CD8-positive, alpha-beta memory T cell (primary cell): ENCODE measurements around the gene TRAF4. TPM values are rescaled to one million over a fixed set of nuclear protein-coding genes. Genes with fewer than 3 reads are reported as not detected.

Experiments used
- CTCF ChIA-PET: fragments of 350-600 bp; sonication (Branson Sonifier 250); formaldehyde crosslinking; loops from one replicate; lab custom pipeline; 2021; ENCODE audit warnings: antibody characterized with exemption; lab: Charles Lee
- POLR2A ChIA-PET: fragments of 350-600 bp; sonication (Branson Sonifier 250); formaldehyde crosslinking; loops from one replicate; lab custom pipeline; 2021; ENCODE audit warnings: antibody characterized with exemption; lab: Charles Lee
- DNase-seq, 5 donors: peaks; one replicate each; pipeline versions ENCODE4 v3.0.0 to v3.0.0-alpha.2; 2020 to 2022; ENCODE audit warnings: mixed read lengths in 1 of 5
- H3K27ac ChIP-seq: one replicate; pipeline ENCODE4 v1.7.0; 2013; ENCODE audit warnings: low read depth, mild to moderate bottlenecking, low read length, moderate library complexity
- H3K27me3 ChIP-seq: 2 replicates; pipeline ENCODE4 v1.7.0; 2013; ENCODE audit warnings: low read length, mild to moderate bottlenecking; ENCODE audit not compliant: insufficient read depth, poor library complexity, severe bottlenecking
- H3K36me3 ChIP-seq: 2 replicates; pipeline ENCODE4 v1.7.0; 2013; ENCODE audit warnings: mild to moderate bottlenecking, low read length, moderate library complexity; ENCODE audit not compliant: insufficient read depth
- H3K4me1 ChIP-seq: 2 replicates; pipeline ENCODE4 v1.7.0; 2013; ENCODE audit warnings: mild to moderate bottlenecking, low read length, moderate library complexity; ENCODE audit not compliant: insufficient read depth
- H3K4me3 ChIP-seq: 2 replicates; pipeline ENCODE4 v1.7.0; 2013; ENCODE audit warnings: mild to moderate bottlenecking, low read length
- H3K9me3 ChIP-seq: 2 replicates; pipeline ENCODE4 v1.7.0; 2013; ENCODE audit warnings: mild to moderate bottlenecking, low read length
- H3K27ac Mint-ChIP-seq, 8 donors: one replicate each; pipeline ENCODE4 v1.8.0; 2020 to 2021; ENCODE audit warnings: mixed read lengths in 8 of 8, mild to moderate bottlenecking in 6 of 8, inconsistent platforms in 3 of 8, moderate library complexity in 3 of 8
- H3K27me3 Mint-ChIP-seq, 2 donors: one replicate each; pipeline ENCODE4 v1.8.0; 2020 to 2021; ENCODE audit warnings: mixed read lengths in 2 of 2, mild to moderate bottlenecking in 1 of 2, moderate library complexity in 1 of 2
- H3K36me3 Mint-ChIP-seq, 3 donors: one replicate each; pipeline ENCODE4 v1.8.0; 2020 to 2021; ENCODE audit warnings: mixed read lengths in 3 of 3, inconsistent platforms in 1 of 3, mild to moderate bottlenecking in 1 of 3
- H3K4me1 Mint-ChIP-seq, 3 donors: one replicate each; pipeline ENCODE4 v1.8.0; 2020 to 2021; ENCODE audit warnings: mixed read lengths in 3 of 3, inconsistent platforms in 1 of 3, mild to moderate bottlenecking in 1 of 3
- H3K4me3 Mint-ChIP-seq, 7 donors: one replicate each; pipeline ENCODE4 v1.8.0; 2020 to 2021; ENCODE audit warnings: mixed read lengths in 7 of 7, mild to moderate bottlenecking in 6 of 7, moderate library complexity in 4 of 7, inconsistent platforms in 2 of 7
- H3K9me3 Mint-ChIP-seq, 5 donors: one replicate each; pipeline ENCODE4 v1.8.0; 2020 to 2022; ENCODE audit warnings: mixed read lengths in 5 of 5, mild to moderate bottlenecking in 3 of 5, moderate library complexity in 2 of 5, inconsistent platforms in 1 of 5
- polyA plus RNA-seq: library from polyadenylated mRNA; unstranded; fragments of 300-500 nt; fragmentation: Illumina TruSeq; gene quantifications from one replicate; pipeline ENCODE4 v1.2.3, GENCODE V29; 2021
- total RNA-seq, 2 experiments: library from RNA; stranded (reverse); gene quantifications; one replicate each; pipeline ENCODE4 v1.2.3, GENCODE V29; 2021

Gene TRAF4
- total and polyA plus RNA-seq, 3 experiments from 2014 or later = 2.7 to 182 (median 176) TPM

GRCh38 chr17:28747051-28747691, 3.4 kb downstream of the TRAF4 start:
- CTCF ChIA-PET = interaction anchor here (2.2 to 17.0 kb wide), 2 partner anchors 16 to 22 kb away, joined by 7 to 579 read pairs; partner anchors contain the start of genes NEK8, RPL23A and TLCD1
- Histone ChIP-seq H3K27ac (no peak overlapping the region), H3K4me1 (peaks cover 36% of the 10 kb centered on the region), H3K4me3 (no peak overlapping the region), H3K9me3 (no peaks in the 10 kb centered on the region), H3K27me3 (no peaks in the 10 kb centered on the region), H3K36me3 (no peaks in the 10 kb centered on the region)
- DNase-seq = no peak
- Mint-ChIP-seq H3K9me3 (no peaks in the 10 kb centered on the region), H3K27ac (peak overlapping the region in 2 of 8 donors; percentile 8 to 58), H3K4me3 (peak overlapping the region in 1 of 7 donors; percentile 22), H3K4me1 (peaks cover 3 to 34% (median 17%) of the 10 kb centered on the region in 3 donors), H3K27me3 (no peaks in the 10 kb centered on the region), H3K36me3 (peaks cover 0 to 26% (median 0%) of the 10 kb centered on the region in 3 donors)
- POLR2A ChIA-PET = interaction anchor here (1.3 to 9.2 kb wide), 2 partner anchors 20 to 35 kb away, joined by 3 to 128 read pairs; partner anchors contain the start of genes NEK8, PROCA1 and TLCD1

- no peak overlapping the region for H3K4me3 Mint-ChIP-seq
- no peaks in the 10 kb centered on the region for H3K9me3 Mint-ChIP-seq
- H3K27me3 Mint-ChIP-seq = no peaks in the 10 kb centered on the region
- H3K4me3 ChIP-seq = no peak overlapping the region
- H3K9me3 ChIP-seq = no peaks in the 10 kb centered on the region
- no peaks in the 10 kb centered on the region for H3K27me3 ChIP-seq
- peaks cover 0 to 26% (median 0%) of the 10 kb centered on the region in 3 donors for H3K36me3 Mint-ChIP-seq
- H3K4me1 Mint-ChIP-seq = peaks cover 3 to 33% (median 17%) of the 10 kb centered on the region in 3 donors
- H3K27ac Mint-ChIP-seq = peak overlapping the region in 5 of 8 donors; percentile 5 to 76 (median 31)
- no peak for DNase-seq
- peaks cover 35% of the 10 kb centered on the region for H3K4me1 ChIP-seq
- CTCF ChIA-PET = interaction anchor here (1.0 to 17.0 kb wide), 3 partner anchors 16 to 86 kb away, joined by 3 to 579 read pairs (median 49); partner anchors contain the start of genes NEK8, RPL23A, SDF2 and SUPT6H
- no peak overlapping the region for H3K27ac ChIP-seq
- H3K36me3 ChIP-seq = no peaks in the 10 kb centered on the region
- POLR2A ChIA-PET = interaction anchor here (9.2 kb wide), 1 partner anchor 20 kb away, joined by 128 read pairs; the partner anchor contains the start of genes NEK8 and TLCD1
Observed at GRCh38 chr17:28747801-28748750, 4.3 kb downstream of the TRAF4 start.

- peaks cover 0 to 26% (median 0%) of the 10 kb centered on the region in 3 donors for H3K36me3 Mint-ChIP-seq
Observed at GRCh38 chr17:28748852-28749515, 5.2 kb downstream of the TRAF4 start.

GRCh38 chr17:28749516-28750177, 5.8 kb downstream of the TRAF4 start:
- H3K27me3 ChIP-seq = no peaks in the 10 kb centered on the region
- H3K4me3 ChIP-seq = no peak overlapping the region
- H3K4me1 Mint-ChIP-seq = peaks cover 3 to 28% (median 15%) of the 10 kb centered on the region in 3 donors
- peaks cover 0 to 23% (median 0%) of the 10 kb centered on the region in 3 donors for H3K36me3 Mint-ChIP-seq
- peaks cover 27% of the 10 kb centered on the region for H3K4me1 ChIP-seq
- H3K9me3 ChIP-seq = no peaks in the 10 kb centered on the region
- ChIA-PET POLR2A (interaction anchor here (0.6 to 9.2 kb wide), 6 partner anchors 22 to 200 kb away, joined by 3 to 128 read pairs (median 4); partner anchors contain the start of genes NEK8, RPL23A and TLCD1), CTCF (interaction anchor here (0.6 to 17.0 kb wide), 12 partner anchors 9 to 670 kb away, joined by 3 to 579 read pairs (median 4); partner anchors contain the start of genes NEK8, PROCA1, RPL23A and SDF2)
- peak overlapping the region in 3 of 8 donors; percentile 33 to 86 (median 42) for H3K27ac Mint-ChIP-seq
- no peak overlapping the region for H3K27ac ChIP-seq
- no peak for DNase-seq
- H3K36me3 ChIP-seq = no peaks in the 10 kb centered on the region
- H3K9me3 Mint-ChIP-seq = no peaks in the 10 kb centered on the region
- no peaks in the 10 kb centered on the region for H3K27me3 Mint-ChIP-seq
- peak overlapping the region in 1 of 7 donors; percentile 60 for H3K4me3 Mint-ChIP-seq

More at GRCh38 chr17:28748852-28749515, 5.2 kb downstream of the TRAF4 start:
- Mint-ChIP-seq H3K27ac (peak overlapping the region in 3 of 8 donors; percentile 27 to 72 (median 36)), H3K4me3 (no peak overlapping the region), H3K4me1 (peaks cover 3 to 31% (median 17%) of the 10 kb centered on the region in 3 donors), H3K9me3 (no peaks in the 10 kb centered on the region), H3K27me3 (no peaks in the 10 kb centered on the region)
- ChIA-PET POLR2A (interaction anchor here (1.0 to 9.2 kb wide), 3 partner anchors 21 to 130 kb away, joined by 3 to 128 read pairs (median 6); partner anchors contain the start of genes NEK8, RPL23A and TLCD1), CTCF (interaction anchor here (1.0 to 17.0 kb wide), 9 partner anchors 8 to 368 kb away, joined by 3 to 579 read pairs (median 6); partner anchors contain the start of genes NEK8, RPL23A, SDF2 and SUPT6H)
- H3K36me3 ChIP-seq = no peaks in the 10 kb centered on the region
- DNase-seq = no peak
- H3K27me3 ChIP-seq = no peaks in the 10 kb centered on the region
- no peak overlapping the region for H3K4me3 ChIP-seq
- peaks cover 30% of the 10 kb centered on the region for H3K4me1 ChIP-seq
- no peaks in the 10 kb centered on the region for H3K9me3 ChIP-seq
- no peak overlapping the region for H3K27ac ChIP-seq

- ChIA-PET POLR2A (interaction anchor here (0.6 to 9.2 kb wide), 7 partner anchors 23 to 201 kb away, joined by 3 to 128 read pairs (median 4); partner anchors contain the start of genes NEK8, RPL23A and TLCD1), CTCF (interaction anchor here (0.6 to 17.0 kb wide), 14 partner anchors 10 to 670 kb away, joined by 3 to 579 read pairs (median 4); partner anchors contain the start of genes NEK8, PROCA1, RPL23A and TLCD1)
- H3K27me3 Mint-ChIP-seq = no peaks in the 10 kb centered on the region
- no peak overlapping the region for H3K27ac ChIP-seq
- H3K27me3 ChIP-seq = no peaks in the 10 kb centered on the region
- no peak overlapping the region for H3K4me3 ChIP-seq
- H3K4me1 ChIP-seq = peaks cover 19% of the 10 kb centered on the region
- H3K9me3 ChIP-seq = no peaks in the 10 kb centered on the region
- peak overlapping the region in 4 of 8 donors; percentile 33 to 86 (median 58) for H3K27ac Mint-ChIP-seq
- no peaks in the 10 kb centered on the region for H3K9me3 Mint-ChIP-seq
- peaks cover 3 to 21% (median 11%) of the 10 kb centered on the region in 3 donors for H3K4me1 Mint-ChIP-seq
- peaks cover 0 to 23% (median 0%) of the 10 kb centered on the region in 3 donors for H3K36me3 Mint-ChIP-seq
- peak overlapping the region in 1 of 7 donors; percentile 60 for H3K4me3 Mint-ChIP-seq
- DNase-seq = peak; percentile 81 to 91 (median 84)
- H3K36me3 ChIP-seq = no peaks in the 10 kb centered on the region
Observed at GRCh38 chr17:28750178-28751047, 6.6 kb downstream of the TRAF4 start.
